K562 (cell line): Measurements from ENCODE around the gene MAST4. TPM values are rescaled to one million over a fixed set of nuclear protein-coding genes. Genes with fewer than 3 reads are reported as not detected.

ENCODE experiments used
- CBFA2T3 ChIP-seq: fragments of 450-650 bp; IDR thresholded peaks from 2 replicates; pipeline ENCODE4 v1.6.1; 2017
- CREBBP ChIP-seq: IDR thresholded peaks from one replicate; pipeline ENCODE4 v1.6.1; 2012; ENCODE audit warnings: low read depth, mild to moderate bottlenecking, control low read depth, inconsistent platforms, low read length
- DPF2 ChIP-seq: fragments of 450-650 bp; IDR thresholded peaks from 2 replicates; pipeline ENCODE4 v1.6.1; 2016
- FOXA3 ChIP-seq, 2 experiments: fragments of 450-650 bp in 1 of 2; sonication (generic) in 1 of 2; formaldehyde crosslinking; IDR thresholded peaks in 1 of 2; conservative IDR thresholded peaks in 1 of 2; 2 replicates each; pipeline versions ENCODE4 v1.4.0 to v1.8.0; 2020 to 2022; ENCODE audit warnings: mild to moderate bottlenecking in 2 of 2, missing genetic modification reagents in 1 of 2
- FOXJ2 ChIP-seq: fragments of 200-800 bp; sonication (Bioruptor generic); IDR thresholded peaks from 2 replicates; pipeline ENCODE4 v1.6.1; 2016; ENCODE audit warnings: missing genetic modification characterization, missing compliant biosample characterization
- FOXJ3 ChIP-seq: sonication (generic); formaldehyde crosslinking; IDR thresholded peaks from 2 replicates; pipeline ENCODE4 v1.4.0; 2020; ENCODE audit warnings: mild to moderate bottlenecking, missing genetic modification reagents
- GATAD2A ChIP-seq: fragments of 450-650 bp; IDR thresholded peaks from 2 replicates; pipeline ENCODE4 v1.6.1; 2017
- HMG20B ChIP-seq: fragments of 250-450 bp; sonication (Bioruptor Pico); IDR thresholded peaks from 2 replicates; pipeline ENCODE4 v1.5.0; 2021; ENCODE audit warnings: mild to moderate bottlenecking
- POLR2H ChIP-seq: IDR thresholded peaks from 2 replicates; pipeline ENCODE4 v1.6.1; 2016; ENCODE audit warnings: missing genetic modification characterization, low read depth, mild to moderate bottlenecking, control low read depth, missing compliant biosample characterization, moderate library complexity
- SRSF1 ChIP-seq: fragments of 200-400 bp; formaldehyde crosslinking; IDR thresholded peaks from 2 replicates; pipeline ENCODE4 v1.6.1; 2017; ENCODE audit warnings: mild to moderate bottlenecking, low read depth, low read length, moderate library complexity
- TEAD1 ChIP-seq, 2 experiments: fragments of 450-650 bp in 1 of 2; sonication (generic) in 1 of 2; formaldehyde crosslinking; IDR thresholded peaks; 2 replicates each; pipeline versions ENCODE4 v1.4.0 to v1.8.0; 2020 to 2022; ENCODE audit warnings: mild to moderate bottlenecking in 2 of 2, missing genetic modification reagents in 1 of 2
- TRIM24 ChIP-seq, 2 experiments: fragments of 450-650 bp; IDR thresholded peaks; 2 replicates each; pipeline ENCODE4 v1.6.1; 2016
- ZSCAN32 ChIP-seq: fragments of 450-650 bp; formaldehyde crosslinking; IDR thresholded peaks from 2 replicates; pipeline ENCODE4 v1.4.0; 2020; ENCODE audit warnings: mild to moderate bottlenecking, moderate library complexity
- polyA plus RNA-seq, 8 experiments: library from polyadenylated mRNA; depleted of rRNA in 4 of 8; stranded (reverse) in 5 of 8; unstranded in 3 of 8; fragments of >200 nt; fragmentation: Nextera tagmentation in 2 of 8; fragmentation: Illumina TruSeq in 1 of 8; extraction: Ambion mirVana in 2 of 8; extraction: Trizol in 1 of 8; gene quantifications; 2 replicates each; pipeline versions ENCODE4 v1.2.1 to v1.2.3, GENCODE V29; 2011 to 2014; ENCODE audit warnings: inconsistent platforms in 1 of 8, missing spikeins in 1 of 8
- total RNA-seq, 7 experiments: library from RNA; depleted of rRNA in 6 of 7; stranded (reverse); fragments of >200 nt in 6 of 7; fragmentation: Illumina TruSeq in 2 of 7; extraction: Trizol in 2 of 7; gene quantifications; 2 replicates each; pipeline versions ENCODE4 v1.2.1 to v1.2.3, GENCODE V29; 2011 to 2021; ENCODE audit warnings: low replicate concordance in 1 of 7
- TF ChIP-seq, protein P1 (sequence below): fragments of 200-800 bp; sonication (Bioruptor generic); IDR thresholded peaks from 2 replicates; pipeline ENCODE4 v1.6.1; 2016; ENCODE audit warnings: missing genetic modification characterization, missing compliant biosample characterization
- TF ChIP-seq, protein P2 (sequence below): sonication (generic); formaldehyde crosslinking; IDR thresholded peaks from 2 replicates; pipeline ENCODE4 v1.8.0; 2022; ENCODE audit warnings: mild to moderate bottlenecking, missing genetic modification reagents
- TF ChIP-seq, protein P3 (sequence below): sonication (generic); formaldehyde crosslinking; IDR thresholded peaks from 2 replicates; pipeline ENCODE4 v1.8.1; 2023; ENCODE audit warnings: missing genetic modification reagents, mild to moderate bottlenecking, borderline replicate concordance
- TF ChIP-seq, protein P4 (sequence below): fragments of 450-650 bp; IDR thresholded peaks from one replicate; pipeline ENCODE4 v1.6.1; 2018; ENCODE audit warnings: mild to moderate bottlenecking, moderate library complexity; ENCODE audit not compliant: partially characterized antibody

The MAST4 gene
- total and polyA plus RNA-seq, 9 of the 15 experiments (the other 6 are each of a cell fraction or from before 2014, with no cell fraction given) = 0.88 to 10.1 (median 5.2) TPM

DNA sequence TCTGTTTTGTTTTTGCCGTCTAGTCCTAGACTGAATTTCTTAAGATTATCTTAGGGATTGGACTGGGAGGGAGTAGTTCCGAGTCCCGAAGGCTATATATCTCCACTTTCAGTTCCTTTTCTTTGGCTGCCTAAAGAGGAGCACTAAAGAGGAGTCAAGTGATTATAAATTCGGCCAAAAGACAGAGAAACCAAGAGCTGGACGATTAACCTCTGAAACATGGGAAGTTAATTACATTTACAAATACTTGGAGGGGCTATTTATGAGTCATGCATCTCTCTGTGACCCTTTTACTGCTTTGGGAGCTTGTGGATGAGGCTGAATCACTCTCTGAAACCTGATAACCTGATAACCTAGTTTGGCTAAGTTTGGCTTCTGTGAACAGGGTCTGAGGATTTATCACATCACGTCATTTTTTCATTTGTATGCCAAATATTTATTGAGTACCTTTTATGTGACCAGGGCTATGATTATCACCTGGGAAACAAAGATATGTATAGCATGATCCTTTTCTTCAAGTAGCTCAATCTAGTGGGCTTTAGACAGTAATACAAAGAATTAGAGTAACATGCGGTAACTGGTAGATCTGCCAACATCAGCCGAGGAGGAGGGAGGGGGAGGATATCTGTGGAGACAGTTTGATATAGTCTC is 419.5 kb downstream of the MAST4 start (continued):
- TF ChIP-seq, protein P1, sequence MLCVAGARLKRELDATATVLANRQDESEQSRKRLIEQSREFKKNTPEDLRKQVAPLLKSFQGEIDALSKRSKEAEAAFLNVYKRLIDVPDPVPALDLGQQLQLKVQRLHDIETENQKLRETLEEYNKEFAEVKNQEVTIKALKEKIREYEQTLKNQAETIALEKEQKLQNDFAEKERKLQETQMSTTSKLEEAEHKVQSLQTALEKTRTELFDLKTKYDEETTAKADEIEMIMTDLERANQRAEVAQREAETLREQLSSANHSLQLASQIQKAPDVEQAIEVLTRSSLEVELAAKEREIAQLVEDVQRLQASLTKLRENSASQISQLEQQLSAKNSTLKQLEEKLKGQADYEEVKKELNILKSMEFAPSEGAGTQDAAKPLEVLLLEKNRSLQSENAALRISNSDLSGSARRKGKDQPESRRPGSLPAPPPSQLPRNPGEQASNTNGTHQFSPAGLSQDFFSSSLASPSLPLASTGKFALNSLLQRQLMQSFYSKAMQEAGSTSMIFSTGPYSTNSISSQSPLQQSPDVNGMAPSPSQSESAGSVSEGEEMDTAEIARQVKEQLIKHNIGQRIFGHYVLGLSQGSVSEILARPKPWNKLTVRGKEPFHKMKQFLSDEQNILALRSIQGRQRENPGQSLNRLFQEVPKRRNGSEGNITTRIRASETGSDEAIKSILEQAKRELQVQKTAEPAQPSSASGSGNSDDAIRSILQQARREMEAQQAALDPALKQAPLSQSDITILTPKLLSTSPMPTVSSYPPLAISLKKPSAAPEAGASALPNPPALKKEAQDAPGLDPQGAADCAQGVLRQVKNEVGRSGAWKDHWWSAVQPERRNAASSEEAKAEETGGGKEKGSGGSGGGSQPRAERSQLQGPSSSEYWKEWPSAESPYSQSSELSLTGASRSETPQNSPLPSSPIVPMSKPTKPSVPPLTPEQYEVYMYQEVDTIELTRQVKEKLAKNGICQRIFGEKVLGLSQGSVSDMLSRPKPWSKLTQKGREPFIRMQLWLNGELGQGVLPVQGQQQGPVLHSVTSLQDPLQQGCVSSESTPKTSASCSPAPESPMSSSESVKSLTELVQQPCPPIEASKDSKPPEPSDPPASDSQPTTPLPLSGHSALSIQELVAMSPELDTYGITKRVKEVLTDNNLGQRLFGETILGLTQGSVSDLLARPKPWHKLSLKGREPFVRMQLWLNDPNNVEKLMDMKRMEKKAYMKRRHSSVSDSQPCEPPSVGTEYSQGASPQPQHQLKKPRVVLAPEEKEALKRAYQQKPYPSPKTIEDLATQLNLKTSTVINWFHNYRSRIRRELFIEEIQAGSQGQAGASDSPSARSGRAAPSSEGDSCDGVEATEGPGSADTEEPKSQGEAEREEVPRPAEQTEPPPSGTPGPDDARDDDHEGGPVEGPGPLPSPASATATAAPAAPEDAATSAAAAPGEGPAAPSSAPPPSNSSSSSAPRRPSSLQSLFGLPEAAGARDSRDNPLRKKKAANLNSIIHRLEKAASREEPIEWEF (CRISPR knock-in tag) = no peak
- TF ChIP-seq SRSF1 (no peak), FOXA3 (CRISPR knock-in tag; conservative IDR thresholded peaks at IDR 0.05 in 1 of 2, IDR thresholded peaks at IDR 0.05 in 1 of 2) (no peak), TEAD1 (CRISPR knock-in tag; IDR thresholded peaks at IDR 0.05) (no peak), FOXJ2 (no peak), TRIM24 (IDR thresholded peaks at IDR 0.05) (no peak), CREBBP (no peak), ZSCAN32 (CRISPR knock-in tag) (no peak), HMG20B (no peak), FOXJ3 (CRISPR knock-in tag) (no peak), CBFA2T3 (0 out of 2 replicates have a peak, but pooled peaks have one; percentile 8), DPF2 (peak; percentile 60), POLR2H (tag) (no peak), GATAD2A (no peak)
- TF ChIP-seq, protein P2, sequence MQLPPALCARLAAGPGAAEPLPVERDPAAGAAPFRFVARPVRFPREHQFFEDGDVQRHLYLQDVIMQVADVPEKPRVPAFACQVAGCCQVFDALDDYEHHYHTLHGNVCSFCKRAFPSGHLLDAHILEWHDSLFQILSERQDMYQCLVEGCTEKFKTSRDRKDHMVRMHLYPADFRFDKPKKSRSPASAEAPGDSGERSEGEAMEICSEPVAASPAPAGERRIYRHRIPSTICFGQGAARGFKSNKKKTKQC (CRISPR knock-in tag) = no peak
- TF ChIP-seq, protein P3, sequence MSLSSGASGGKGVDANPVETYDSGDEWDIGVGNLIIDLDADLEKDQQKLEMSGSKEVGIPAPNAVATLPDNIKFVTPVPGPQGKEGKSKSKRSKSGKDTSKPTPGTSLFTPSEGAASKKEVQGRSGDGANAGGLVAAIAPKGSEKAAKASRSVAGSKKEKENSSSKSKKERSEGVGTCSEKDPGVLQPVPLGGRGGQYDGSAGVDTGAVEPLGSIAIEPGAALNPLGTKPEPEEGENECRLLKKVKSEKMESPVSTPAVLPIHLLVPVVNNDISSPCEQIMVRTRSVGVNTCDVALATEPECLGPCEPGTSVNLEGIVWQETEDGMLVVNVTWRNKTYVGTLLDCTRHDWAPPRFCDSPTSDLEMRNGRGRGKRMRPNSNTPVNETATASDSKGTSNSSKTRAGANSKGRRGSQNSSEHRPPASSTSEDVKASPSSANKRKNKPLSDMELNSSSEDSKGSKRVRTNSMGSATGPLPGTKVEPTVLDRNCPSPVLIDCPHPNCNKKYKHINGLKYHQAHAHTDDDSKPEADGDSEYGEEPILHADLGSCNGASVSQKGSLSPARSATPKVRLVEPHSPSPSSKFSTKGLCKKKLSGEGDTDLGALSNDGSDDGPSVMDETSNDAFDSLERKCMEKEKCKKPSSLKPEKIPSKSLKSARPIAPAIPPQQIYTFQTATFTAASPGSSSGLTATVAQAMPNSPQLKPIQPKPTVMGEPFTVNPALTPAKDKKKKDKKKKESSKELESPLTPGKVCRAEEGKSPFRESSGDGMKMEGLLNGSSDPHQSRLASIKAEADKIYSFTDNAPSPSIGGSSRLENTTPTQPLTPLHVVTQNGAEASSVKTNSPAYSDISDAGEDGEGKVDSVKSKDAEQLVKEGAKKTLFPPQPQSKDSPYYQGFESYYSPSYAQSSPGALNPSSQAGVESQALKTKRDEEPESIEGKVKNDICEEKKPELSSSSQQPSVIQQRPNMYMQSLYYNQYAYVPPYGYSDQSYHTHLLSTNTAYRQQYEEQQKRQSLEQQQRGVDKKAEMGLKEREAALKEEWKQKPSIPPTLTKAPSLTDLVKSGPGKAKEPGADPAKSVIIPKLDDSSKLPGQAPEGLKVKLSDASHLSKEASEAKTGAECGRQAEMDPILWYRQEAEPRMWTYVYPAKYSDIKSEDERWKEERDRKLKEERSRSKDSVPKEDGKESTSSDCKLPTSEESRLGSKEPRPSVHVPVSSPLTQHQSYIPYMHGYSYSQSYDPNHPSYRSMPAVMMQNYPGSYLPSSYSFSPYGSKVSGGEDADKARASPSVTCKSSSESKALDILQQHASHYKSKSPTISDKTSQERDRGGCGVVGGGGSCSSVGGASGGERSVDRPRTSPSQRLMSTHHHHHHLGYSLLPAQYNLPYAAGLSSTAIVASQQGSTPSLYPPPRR (CRISPR knock-in tag) = no peak
- TF ChIP-seq, protein P4, sequence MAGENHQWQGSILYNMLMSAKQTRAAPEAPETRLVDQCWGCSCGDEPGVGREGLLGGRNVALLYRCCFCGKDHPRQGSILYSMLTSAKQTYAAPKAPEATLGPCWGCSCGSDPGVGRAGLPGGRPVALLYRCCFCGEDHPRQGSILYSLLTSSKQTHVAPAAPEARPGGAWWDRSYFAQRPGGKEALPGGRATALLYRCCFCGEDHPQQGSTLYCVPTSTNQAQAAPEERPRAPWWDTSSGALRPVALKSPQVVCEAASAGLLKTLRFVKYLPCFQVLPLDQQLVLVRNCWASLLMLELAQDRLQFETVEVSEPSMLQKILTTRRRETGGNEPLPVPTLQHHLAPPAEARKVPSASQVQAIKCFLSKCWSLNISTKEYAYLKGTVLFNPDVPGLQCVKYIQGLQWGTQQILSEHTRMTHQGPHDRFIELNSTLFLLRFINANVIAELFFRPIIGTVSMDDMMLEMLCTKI = no peak
